Activated effector memory CD4-positive, alpha-beta T cell treated with Interleukin-2 at 50 U/mL for 16 hours (primary cell): ENCODE data around the gene ZNF845.
A peak's percentile ranks its signal among the peaks of the same experiment; 100 is the strongest.
"Not testable (repeated sequence)": the region's sequence is repeated elsewhere in the genome, so short reads cannot be mapped to it uniquely, and the experiment has no call there.

Experiments used
- DNase-seq: peaks from one replicate; pipeline ENCODE4 v3.0.0-alpha.2; 2020

The ZNF845 gene

GRCh38 chr19:53333463-53334449 is at the start of gene ZNF845:
TSS of gene ZNF845 (plus strand) at chr19:53333749. CDS start at chr19:53341308, 7,559 bp downstream.
- peak; percentile 97 for DNase-seq

GRCh38 chr19:53285087-53285486 is 48.5 kb upstream of the ZNF845 start:
- no peak for DNase-seq

GRCh38 chr19:53290758-53291549 is 42.6 kb upstream of the ZNF845 start:
- DNase-seq: no peak

- no peak for DNase-seq
Measured at GRCh38 chr19:53294786-53295441, 38.6 kb upstream of the ZNF845 start.

GRCh38 chr19:53301341-53301740 is 32.2 kb upstream of the ZNF845 start:
- DNase-seq: not testable (repeated sequence)

- DNase-seq: no peak
Measured at GRCh38 chr19:53308339-53308811, 25.2 kb upstream of the ZNF845 start.

GRCh38 chr19:53311044-53311443 is 22.5 kb upstream of the ZNF845 start:
- DNase-seq: no peak

GRCh38 chr19:53311897-53312296 is 21.7 kb upstream of the ZNF845 start:
- DNase-seq: no peak

GRCh38 chr19:53328967-53329366 is 4.6 kb upstream of the ZNF845 start:
- no peak for DNase-seq

GRCh38 chr19:53332484-53332883 is 1.1 kb upstream of the ZNF845 start:
- no peak for DNase-seq

GRCh38 chr19:53333066-53333462 is 485 bp upstream of the ZNF845 start:
- no peak for DNase-seq

GRCh38 chr19:53344403-53344802 is 10.9 kb downstream of the ZNF845 start:
- not testable (repeated sequence) for DNase-seq

- no peak for DNase-seq
Measured at GRCh38 chr19:53355739-53356138, 22.2 kb downstream of the ZNF845 start.

GRCh38 chr19:53357821-53358581 is 24.5 kb downstream of the ZNF845 start:
- no peak for DNase-seq

- not testable (repeated sequence) for DNase-seq
Measured at GRCh38 chr19:53360056-53360455, 26.5 kb downstream of the ZNF845 start.

GRCh38 chr19:53365134-53365898 is 31.8 kb downstream of the ZNF845 start, which contains the start of gene ZNF525:
TSS of gene ZNF525 (plus strand) at chr19:53365705. CDS start at chr19:53372282, 6,577 bp downstream.
- peak; percentile 95 for DNase-seq

GRCh38 chr19:53365899-53366493 is 32.4 kb downstream of the ZNF845 start:
- no peak for DNase-seq

- DNase-seq: no peak
Measured at GRCh38 chr19:53372196-53372595, 38.6 kb downstream of the ZNF845 start.

GRCh38 chr19:53374288-53374687 is 40.7 kb downstream of the ZNF845 start:
- DNase-seq: no peak

- DNase-seq: no peak
Measured at GRCh38 chr19:53374743-53375142, 41.2 kb downstream of the ZNF845 start.

GRCh38 chr19:53381376-53381775 is 47.8 kb downstream of the ZNF845 start:
- DNase-seq: no peak
